CMK (cell line): Measurements from ENCODE around the gene ARG2.

Source experiments
- DNase-seq: peaks from one replicate; pipeline ENCODE4 v3.0.0-alpha.2; 2010; ENCODE audit warnings: low read depth

ARG2 gene

GRCh38 chr14:67690011-67690410 lies 70.3 kb downstream of the ARG2 start:
- no peak for DNase-seq

GRCh38 chr14:67694791-67695393 lies 75.2 kb downstream of the ARG2 start:
- no peak for DNase-seq

GRCh38 chr14:67695394-67695949 lies 75.8 kb downstream of the ARG2 start, which contains the start of gene RDH11:
Gene RDH11, minus strand, starts transcription at chr14:67695764. Its CDS starts 61 bp downstream, at chr14:67695703.
- DNase-seq: peak; percentile 50

- DNase-seq: no peak
Measured at GRCh38 chr14:67697006-67697405, 77.3 kb downstream of the ARG2 start.

GRCh38 chr14:67698179-67698578 lies 78.5 kb downstream of the ARG2 start:
- no peak for DNase-seq
